A549 (cell line): ENCODE measurements around the gene LHCGR. TPM values are rescaled to one million over a fixed set of nuclear protein-coding genes. Genes with fewer than 3 reads are reported as not detected.

Experiments used
- ATAC-seq, 2 experiments: fragments of 200-7000 bp in 1 of 2; fragments of >200 bp in 1 of 2; cut with Nextera tagmentation in 1 of 2; cut with Tn5 transposase in 1 of 2; 3 replicates each; pipeline versions ENCODE4 v1.8.0 to v1.9.1; 2018 to 2020; ENCODE audit warnings: mild to moderate bottlenecking in 1 of 2, moderate library complexity in 1 of 2
- CTCF ChIA-PET: fragments of 300-600 bp; sonication (Branson Sonifier 250); formaldehyde crosslinking; extraction: SDS; loops from one replicate; lab custom pipeline; 2021; ENCODE audit warnings: antibody characterized with exemption, inconsistent platforms; lab: Yijun Ruan, JAX
- POLR2A ChIA-PET: fragments of 350-600 bp; formaldehyde crosslinking; extraction: SDS; loops from one replicate; lab custom pipeline; 2021; ENCODE audit warnings: antibody characterized with exemption, inconsistent platforms; lab: Yijun Ruan, JAX
- DNase-seq, 2 experiments: peaks; one replicate each; pipeline versions ENCODE4 v3.0.0 to v3.0.0-alpha.2; 2011 to 2016; ENCODE audit warnings: low read depth in 1 of 2, low spot score in 1 of 2
- FAIRE-seq: peaks from 2 replicates; lab custom pipeline; 2011; peaks lifted over from hg19 to GRCh38; lab: Jason Lieb, UNC
- H3K27ac ChIP-seq, 2 experiments: fragments of >200 bp; sonication (Bioruptor Twin); formaldehyde crosslinking; 3 replicates each; pipeline ENCODE4 v1.5.1; 2016 to 2017
- H3K4me1 ChIP-seq: fragments of >200 bp; sonication (Bioruptor Twin); formaldehyde crosslinking; 3 replicates; pipeline ENCODE4 v1.6.1; 2016
- H3K4me2 ChIP-seq: fragments of >200 bp; sonication (Bioruptor Twin); formaldehyde crosslinking; 3 replicates; pipeline ENCODE4 v1.6.1; 2016
- H3K4me3 ChIP-seq: fragments of >200 bp; sonication (Bioruptor Twin); formaldehyde crosslinking; 3 replicates; pipeline ENCODE4 v1.5.1; 2016
- H3K9me3 ChIP-seq: fragments of >200 bp; sonication (Bioruptor Twin); formaldehyde crosslinking; 3 replicates; pipeline ENCODE4 v1.6.1; 2016
- CBX2 ChIP-seq: fragments of 200-600 bp; sonication (generic); IDR thresholded peaks from 2 replicates; pipeline ENCODE4 v1.6.1; 2016; ENCODE audit warnings: low read depth, mild to moderate bottlenecking, borderline replicate concordance
- CBX8 ChIP-seq: fragments of 200-600 bp; sonication (generic); IDR thresholded peaks from 2 replicates; pipeline ENCODE4 v1.6.1; 2016
- CEBPB ChIP-seq, 2 experiments: fragments of >200 bp in 1 of 2; sonication (Bioruptor Twin) in 1 of 2; formaldehyde crosslinking in 1 of 2; IDR thresholded peaks; 2 replicates each; pipeline ENCODE4 v1.6.1; 2012 to 2016
- EHF ChIP-seq: fragments of 250-450 bp; sonication (Bioruptor Pico); IDR thresholded peaks from 2 replicates; pipeline ENCODE4 v1.5.0; 2020; ENCODE audit warnings: mild to moderate bottlenecking
- EP300 ChIP-seq, 2 experiments: fragments of >200 bp; sonication (Bioruptor Twin); formaldehyde crosslinking; IDR thresholded peaks; 2 replicates in 1 of 2; 3 replicates in 1 of 2; pipeline ENCODE4 v1.6.1; 2016 to 2017
- ESRRA ChIP-seq: fragments of 150-350 bp; IDR thresholded peaks from 2 replicates; pipeline ENCODE4 v1.6.1; 2014; ENCODE audit warnings: mild to moderate bottlenecking, low read length, borderline replicate concordance
- FOSB ChIP-seq: fragments of 250-450 bp; sonication (Bioruptor Pico); IDR thresholded peaks from 2 replicates; pipeline ENCODE4 v1.5.0; 2020; ENCODE audit warnings: mild to moderate bottlenecking, moderate library complexity
- HOXA7 ChIP-seq: fragments of 250-450 bp; sonication (Bioruptor Pico); IDR thresholded peaks from 2 replicates; pipeline ENCODE4 v1.5.0; 2020; ENCODE audit warnings: mild to moderate bottlenecking, moderate library complexity
- HOXB5 ChIP-seq: fragments of 250-450 bp; sonication (Bioruptor Pico); IDR thresholded peaks from 2 replicates; pipeline ENCODE4 v1.5.0; 2020; ENCODE audit warnings: mild to moderate bottlenecking, moderate library complexity
- MAFK ChIP-seq: fragments of 450-650 bp; IDR thresholded peaks from 2 replicates; pipeline ENCODE4 v1.6.1; 2014; ENCODE audit not compliant: partially characterized antibody
- MAZ ChIP-seq: fragments of 150-350 bp; IDR thresholded peaks from 2 replicates; pipeline ENCODE4 v1.6.1; 2014; ENCODE audit warnings: antibody characterized with exemption, low read depth, low read length, borderline replicate concordance
- MYC ChIP-seq: IDR thresholded peaks from 2 replicates; pipeline ENCODE4 v1.6.1; 2012; ENCODE audit warnings: mild to moderate bottlenecking, inconsistent platforms, low read length, improper control_type of control experiment, borderline replicate concordance
- NFE2L2 ChIP-seq: fragments of 150-350 bp; conservative IDR thresholded peaks from 2 replicates; pipeline ENCODE4 v1.6.1; 2014; ENCODE audit warnings: low read length
- NR3C1 ChIP-seq: fragments of >200 bp; sonication (Bioruptor Twin); formaldehyde crosslinking; IDR thresholded peaks from 3 replicates; pipeline ENCODE4 v1.6.1; 2017
- PHF8 ChIP-seq: fragments of 200-600 bp; sonication (generic); IDR thresholded peaks from 2 replicates; pipeline ENCODE4 v1.6.1; 2016; ENCODE audit warnings: low read depth, mild to moderate bottlenecking, antibody characterized with exemption, moderate library complexity, borderline replicate concordance
- POLR2AphosphoS2 ChIP-seq: conservative IDR thresholded peaks from 2 replicates; pipeline ENCODE4 v1.6.1; 2012; ENCODE audit warnings: low read length, improper control_type of control experiment, inconsistent platforms
- RAD21 ChIP-seq, 2 experiments: fragments of >200 bp in 1 of 2; sonication (Bioruptor Twin) in 1 of 2; formaldehyde crosslinking in 1 of 2; IDR thresholded peaks in 1 of 2; conservative IDR thresholded peaks in 1 of 2; 2 replicates in 1 of 2; 3 replicates in 1 of 2; pipeline ENCODE4 v1.6.1; 2012 to 2018; ENCODE audit warnings: inconsistent platforms in 1 of 2
- RARB ChIP-seq: fragments of 250-450 bp; sonication (Bioruptor Pico); IDR thresholded peaks from 2 replicates; pipeline ENCODE4 v1.8.0; 2021; ENCODE audit warnings: mild to moderate bottlenecking, moderate library complexity
- TP53 ChIP-seq: fragments of 250-450 bp; sonication (Bioruptor Pico); IDR thresholded peaks from 2 replicates; pipeline ENCODE4 v1.5.0; 2021; ENCODE audit warnings: mild to moderate bottlenecking, moderate library complexity
- ZFP36 ChIP-seq: fragments of 450-650 bp; IDR thresholded peaks from 2 replicates; pipeline ENCODE4 v1.6.1; 2014; ENCODE audit warnings: borderline replicate concordance; ENCODE audit not compliant: partially characterized antibody
- ZNF302 ChIP-seq: fragments of 250-450 bp; sonication (Bioruptor Pico); IDR thresholded peaks from 2 replicates; pipeline ENCODE4 v1.9.0; 2021; ENCODE audit warnings: inconsistent platforms, mild to moderate bottlenecking, moderate library complexity
- WGBS: methylation state at CpG from one replicate; pipeline ENCODE4 v1.1.6; 2017; ENCODE audit errors: missing lambda C conversion rate; 5-methylcytosine and 5-hydroxymethylcytosine counted together
- polyA plus RNA-seq, 4 experiments: library from polyadenylated mRNA; depleted of rRNA in 3 of 4; stranded (reverse); fragments of >200 nt; fragmentation: RNase III in 1 of 4; extraction: RNeasy Plus Mini Kit Qiagen cat#74134 plus additional on column Dnase treatment in 1 of 4; gene quantifications; 2 replicates in 3 of 4; 3 replicates in 1 of 4; pipeline ENCODE4 v1.2.3, GENCODE V29; 2011 to 2017
- TF ChIP-seq, protein P1 (sequence below): fragments of 250-450 bp; sonication (Bioruptor Pico); IDR thresholded peaks from 2 replicates; pipeline ENCODE4 v1.5.0; 2020; ENCODE audit warnings: low read depth, mild to moderate bottlenecking, moderate library complexity
- TF ChIP-seq, protein P2 (sequence below): IDR thresholded peaks from 2 replicates; pipeline ENCODE4 v1.6.1; 2012; ENCODE audit warnings: low read depth, borderline replicate concordance
- TF ChIP-seq, protein P3 (sequence below): IDR thresholded peaks from 2 replicates; pipeline ENCODE4 v1.6.1; 2012

The LHCGR gene
- polyA plus RNA-seq, 2 of the 4 experiments (the other 2 are of a cell fraction): not detected

DNA sequence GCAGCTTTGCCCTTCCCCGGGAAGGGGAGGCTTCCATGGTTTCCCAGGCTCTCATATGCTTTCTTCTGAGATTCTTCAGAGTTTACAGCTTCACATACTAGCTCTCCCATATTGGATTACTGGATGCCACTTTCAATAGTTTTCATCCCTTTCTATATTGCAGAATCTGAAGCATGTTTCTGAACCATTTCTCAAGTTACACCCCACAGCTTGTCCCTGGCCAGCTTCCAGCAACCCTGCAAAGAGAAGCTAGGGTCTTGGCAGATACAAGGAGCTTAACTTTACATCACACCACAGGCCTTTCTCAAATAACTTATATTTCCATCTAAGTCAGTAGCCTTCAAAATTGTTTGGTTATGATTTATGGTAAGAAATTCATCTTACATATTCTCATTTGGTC lies 39.6 kb downstream of the LHCGR start:
- ATAC-seq (no peak), DNase-seq (no peak), FAIRE-seq (no peak)
- 0% methylated on average over 1 of the region's 1 CpG for WGBS
- H3K4me1 ChIP-seq: no peaks in the 10 kb centered on the region
- no peak overlapping the region for H3K4me3 ChIP-seq
- H3K9me3 ChIP-seq: no peaks in the 10 kb centered on the region
- CTCF ChIA-PET: interaction anchor here (0.8 to 1.3 kb wide), 2 partner anchors 19 to 116 kb away, joined by 3 read pairs; no protein-coding TSS in a partner anchor
- H3K4me2 ChIP-seq: no peak overlapping the region
- no peak overlapping the region for H3K27ac ChIP-seq
- POLR2A ChIA-PET: no interaction called here
- TF ChIP-seq MAFK: no peak
- TF ChIP-seq POLR2AphosphoS2: no peak
- no peak for TF ChIP-seq ESRRA
- TF ChIP-seq EHF (CRISPR knock-in tag): no peak
- TF ChIP-seq CBX2: no peak
- TF ChIP-seq, protein P1, sequence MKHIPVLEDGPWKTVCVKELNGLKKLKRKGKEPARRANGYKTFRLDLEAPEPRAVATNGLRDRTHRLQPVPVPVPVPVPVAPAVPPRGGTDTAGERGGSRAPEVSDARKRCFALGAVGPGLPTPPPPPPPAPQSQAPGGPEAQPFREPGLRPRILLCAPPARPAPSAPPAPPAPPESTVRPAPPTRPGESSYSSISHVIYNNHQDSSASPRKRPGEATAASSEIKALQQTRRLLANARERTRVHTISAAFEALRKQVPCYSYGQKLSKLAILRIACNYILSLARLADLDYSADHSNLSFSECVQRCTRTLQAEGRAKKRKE: no peak
- no peak for TF ChIP-seq ZNF302 (CRISPR knock-in tag)
- TF ChIP-seq MYC: no peak
- TF ChIP-seq CEBPB (IDR thresholded peaks at IDR 0.05): no peak
- TF ChIP-seq HOXA7 (CRISPR knock-in tag): no peak
- TF ChIP-seq FOSB (CRISPR knock-in tag): no peak
- no peak for TF ChIP-seq RARB
- TF ChIP-seq PHF8: no peak

DNA sequence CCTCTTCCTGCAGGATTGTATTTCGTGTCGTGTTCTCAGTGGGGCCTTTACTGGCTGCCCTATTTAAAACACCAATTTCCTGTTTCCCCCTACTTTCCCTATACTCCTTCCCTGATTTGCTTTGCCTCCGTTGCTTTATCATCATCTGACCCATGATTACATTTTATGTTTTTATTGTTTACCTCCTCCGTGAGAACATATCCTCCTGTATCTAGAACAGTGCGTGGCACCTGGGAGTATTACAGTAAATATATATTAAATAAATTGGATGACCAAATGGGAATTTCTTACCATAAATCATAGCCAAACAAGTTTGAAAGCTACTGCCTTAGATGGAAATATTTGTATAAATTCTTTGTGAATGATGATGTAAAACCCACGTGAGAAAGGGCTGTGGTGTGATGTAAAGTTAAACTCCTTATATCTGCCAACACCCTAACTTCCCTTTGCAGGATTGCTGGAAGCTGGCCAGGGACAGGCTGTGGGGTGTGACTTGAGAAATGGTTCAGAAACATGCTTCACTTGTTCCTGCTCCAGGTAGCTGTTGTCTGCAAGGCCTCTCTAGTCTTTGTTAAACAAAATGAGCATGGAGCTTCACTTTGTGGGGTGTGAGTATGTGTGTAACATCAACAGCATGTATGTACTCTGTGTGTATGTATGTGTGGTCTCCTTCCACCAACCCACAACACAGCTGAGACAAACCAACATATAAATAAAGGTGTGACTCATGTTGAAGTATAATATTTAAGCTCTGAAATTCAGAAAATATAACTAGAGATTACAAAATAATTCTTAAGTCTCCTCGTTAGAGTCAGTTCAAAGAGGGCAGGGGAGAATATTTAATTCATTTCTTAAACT lies 40.3 kb downstream of the LHCGR start:
- DNase-seq (peak in 1 of 2 experiments; percentile 9), ATAC-seq (no peak), FAIRE-seq (no peak)
- Histone ChIP-seq H3K4me2 (no peak overlapping the region), H3K4me3 (no peak overlapping the region), H3K4me1 (no peaks in the 10 kb centered on the region), H3K9me3 (no peaks in the 10 kb centered on the region), H3K27ac (no peak overlapping the region)
- WGBS: 15% methylated on average over 7 of the region's 7 CpGs
- ChIA-PET CTCF (interaction anchor here (1.3 kb wide), 1 partner anchor 20 kb away, joined by 3 read pairs; no protein-coding TSS in a partner anchor), POLR2A (no interaction called here)
- TF ChIP-seq CBX8: no peak
- TF ChIP-seq, protein P2, sequence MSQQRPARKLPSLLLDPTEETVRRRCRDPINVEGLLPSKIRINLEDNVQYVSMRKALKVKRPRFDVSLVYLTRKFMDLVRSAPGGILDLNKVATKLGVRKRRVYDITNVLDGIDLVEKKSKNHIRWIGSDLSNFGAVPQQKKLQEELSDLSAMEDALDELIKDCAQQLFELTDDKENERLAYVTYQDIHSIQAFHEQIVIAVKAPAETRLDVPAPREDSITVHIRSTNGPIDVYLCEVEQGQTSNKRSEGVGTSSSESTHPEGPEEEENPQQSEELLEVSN: no peak
- no peak for TF ChIP-seq MAZ
- TF ChIP-seq NFE2L2: no peak
- TF ChIP-seq, protein P3, sequence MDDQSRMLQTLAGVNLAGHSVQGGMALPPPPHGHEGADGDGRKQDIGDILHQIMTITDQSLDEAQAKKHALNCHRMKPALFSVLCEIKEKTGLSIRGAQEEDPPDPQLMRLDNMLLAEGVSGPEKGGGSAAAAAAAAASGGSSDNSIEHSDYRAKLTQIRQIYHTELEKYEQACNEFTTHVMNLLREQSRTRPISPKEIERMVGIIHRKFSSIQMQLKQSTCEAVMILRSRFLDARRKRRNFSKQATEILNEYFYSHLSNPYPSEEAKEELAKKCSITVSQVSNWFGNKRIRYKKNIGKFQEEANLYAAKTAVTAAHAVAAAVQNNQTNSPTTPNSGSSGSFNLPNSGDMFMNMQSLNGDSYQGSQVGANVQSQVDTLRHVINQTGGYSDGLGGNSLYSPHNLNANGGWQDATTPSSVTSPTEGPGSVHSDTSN: no peak
- no peak for TF ChIP-seq NR3C1
- TF ChIP-seq RAD21 (conservative IDR thresholded peaks at IDR 0.05 in 1 of 2, IDR thresholded peaks at IDR 0.05 in 1 of 2): no peak
- no peak for TF ChIP-seq TP53 (CRISPR knock-in tag)
- TF ChIP-seq HOXB5: no peak
- no peak for TF ChIP-seq EP300 (IDR thresholded peaks at IDR 0.05)
- no peak for TF ChIP-seq MAFK
- TF ChIP-seq ZFP36: no peak
- no peak for TF ChIP-seq EHF (CRISPR knock-in tag)
